Forelimb muscle (tissue), 1 donor: Measurements from ENCODE around the gene PLCH2. TPM values are rescaled to one million over a fixed set of nuclear protein-coding genes. Genes with fewer than 3 reads are reported as not detected.

Experiments used
- DNase-seq: peaks from one replicate; pipeline ENCODE4 v3.0.0-alpha.2; 2013; ENCODE audit warnings: low read depth
- polyA plus RNA-seq: library from polyadenylated mRNA; unstranded; fragments of 120-200 nt; gene quantifications from one replicate; pipeline ENCODE4 v1.2.1, GENCODE V29; 2013; ENCODE audit not compliant: insufficient read length

PLCH2 gene
- polyA plus RNA-seq, 1 donor = 0.63 TPM

GRCh38 chr1:2528966-2529783 lies 53.1 kb downstream of the PLCH2 start:
- no peak for DNase-seq

DNA sequence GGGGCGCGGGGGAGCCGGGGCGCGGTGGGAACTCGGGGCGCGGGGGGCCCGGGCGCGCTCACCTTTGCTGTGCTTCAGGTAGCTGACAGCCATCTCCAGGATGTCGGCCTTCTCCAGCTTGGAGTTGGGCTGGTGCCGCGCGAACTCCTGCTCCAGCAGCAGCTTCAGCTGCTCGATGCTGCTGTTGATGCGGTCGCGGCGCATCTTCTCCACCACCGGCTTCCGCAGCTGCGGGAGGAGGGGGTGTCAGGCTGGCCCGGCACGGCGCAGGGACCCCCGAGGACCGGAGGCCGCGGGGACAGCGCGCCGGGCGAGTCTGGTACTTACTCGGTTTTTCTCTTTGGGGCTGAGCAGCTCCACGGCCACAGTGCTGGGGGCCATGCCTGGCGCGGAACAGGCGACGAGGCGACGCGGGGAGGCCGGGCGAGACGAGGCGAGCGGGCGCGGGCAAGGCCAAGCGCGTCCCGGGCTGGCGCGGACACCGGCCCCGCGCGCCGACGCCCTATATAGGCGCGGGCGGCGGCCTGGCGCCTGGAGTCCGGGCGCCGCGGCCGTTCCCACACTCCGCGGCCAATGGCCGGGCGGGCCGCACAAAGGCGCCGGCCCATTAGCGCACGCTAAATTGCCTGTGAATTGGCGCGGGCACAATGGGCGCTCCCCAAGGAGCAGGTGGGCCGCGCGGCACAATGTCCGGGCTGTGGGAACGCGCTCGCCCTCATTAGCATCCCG lies 53.9 kb downstream of the PLCH2 start, which contains the start of gene HES5:
HES5 (minus strand) TSS at position 480 of the 729 bp plus-strand sequence; CDS start at position 381, 99 bp downstream.
- DNase-seq = no peak

- no peak for DNase-seq
Measured at GRCh38 chr1:2530513-2531361, 54.6 kb downstream of the PLCH2 start.

- DNase-seq = no peak
Measured at GRCh38 chr1:2532485-2533160, 56.5 kb downstream of the PLCH2 start.

- no peak for DNase-seq
Measured at GRCh38 chr1:2533365-2533764, 57.3 kb downstream of the PLCH2 start.

GRCh38 chr1:2534315-2534686 lies 58.2 kb downstream of the PLCH2 start:
- no peak for DNase-seq

DNA sequence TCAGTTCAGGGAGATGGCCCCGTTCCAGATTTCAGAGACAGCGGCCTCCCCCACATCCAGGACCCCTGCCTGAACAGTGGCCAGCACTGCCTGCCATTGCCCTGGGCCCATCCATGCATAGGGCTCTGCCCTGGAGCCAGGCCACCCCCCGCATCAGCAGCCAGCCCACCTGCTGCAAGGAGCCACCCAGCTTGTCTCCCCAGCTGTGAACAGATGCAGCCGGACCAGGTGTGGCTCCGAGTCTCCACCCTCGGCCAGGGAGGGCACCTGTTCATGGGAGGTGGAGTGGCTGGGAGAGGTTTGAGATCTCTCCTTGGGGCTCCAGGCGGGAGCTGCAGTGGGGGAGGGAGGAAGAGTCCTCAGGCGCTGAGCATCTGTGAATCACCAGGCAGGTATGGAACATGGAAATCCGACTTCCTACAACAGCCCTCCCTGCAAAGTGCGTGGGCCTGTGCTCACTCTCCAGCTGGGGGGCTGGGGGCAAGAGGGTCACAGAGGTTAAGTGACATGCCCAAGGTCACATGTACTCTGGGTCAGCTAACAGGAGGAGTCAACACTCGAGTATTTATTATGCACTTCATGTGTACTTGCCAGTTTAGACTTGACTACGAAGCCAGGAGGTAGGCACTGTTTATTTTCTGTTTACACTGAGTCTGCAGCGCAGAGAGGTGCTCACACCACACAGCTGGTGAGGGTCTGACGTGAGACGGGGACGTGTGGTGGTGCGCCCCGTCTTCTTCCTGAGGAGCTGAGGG lies 58.8 kb downstream of the PLCH2 start:
- no peak for DNase-seq

GRCh38 chr1:2535455-2535854 lies 59.4 kb downstream of the PLCH2 start:
- DNase-seq = no peak

- no peak for DNase-seq
Measured at GRCh38 chr1:2535981-2536380, 59.9 kb downstream of the PLCH2 start.

- DNase-seq = no peak
Measured at GRCh38 chr1:2537784-2538115, 61.7 kb downstream of the PLCH2 start.

GRCh38 chr1:2538376-2538775 lies 62.3 kb downstream of the PLCH2 start:
- DNase-seq = no peak

GRCh38 chr1:2538872-2539271 lies 62.8 kb downstream of the PLCH2 start:
- DNase-seq = no peak

DNA sequence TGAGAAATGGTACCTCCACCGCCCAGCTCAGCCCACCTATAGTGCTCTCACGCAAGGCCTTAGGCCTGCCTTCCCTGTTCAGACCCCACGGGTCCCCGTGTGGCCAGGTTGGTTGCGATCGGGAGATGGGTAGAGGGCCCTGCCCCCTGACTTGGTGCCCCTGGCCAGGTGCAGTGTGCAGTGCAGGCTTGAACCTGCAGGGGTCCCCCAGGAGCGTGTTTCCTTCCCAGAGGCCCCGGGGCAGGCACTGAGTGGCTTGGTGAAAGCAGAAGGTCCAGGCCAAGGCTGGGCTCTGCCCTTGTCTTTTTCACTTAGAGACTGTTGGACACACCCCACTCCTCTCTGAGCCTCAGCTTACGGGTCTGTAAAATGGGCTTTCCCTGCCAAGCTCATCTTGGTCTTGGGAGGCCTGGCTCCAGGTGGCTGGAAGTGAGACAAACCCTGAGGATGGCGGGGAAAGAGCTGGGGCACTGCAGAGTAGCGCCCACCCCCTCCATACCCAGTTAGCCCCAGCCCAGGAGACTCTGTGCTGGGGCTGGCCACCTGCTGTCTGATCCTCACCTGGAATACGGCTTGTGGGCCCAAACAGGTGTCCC lies 63.3 kb downstream of the PLCH2 start:
- no peak for DNase-seq

DNA sequence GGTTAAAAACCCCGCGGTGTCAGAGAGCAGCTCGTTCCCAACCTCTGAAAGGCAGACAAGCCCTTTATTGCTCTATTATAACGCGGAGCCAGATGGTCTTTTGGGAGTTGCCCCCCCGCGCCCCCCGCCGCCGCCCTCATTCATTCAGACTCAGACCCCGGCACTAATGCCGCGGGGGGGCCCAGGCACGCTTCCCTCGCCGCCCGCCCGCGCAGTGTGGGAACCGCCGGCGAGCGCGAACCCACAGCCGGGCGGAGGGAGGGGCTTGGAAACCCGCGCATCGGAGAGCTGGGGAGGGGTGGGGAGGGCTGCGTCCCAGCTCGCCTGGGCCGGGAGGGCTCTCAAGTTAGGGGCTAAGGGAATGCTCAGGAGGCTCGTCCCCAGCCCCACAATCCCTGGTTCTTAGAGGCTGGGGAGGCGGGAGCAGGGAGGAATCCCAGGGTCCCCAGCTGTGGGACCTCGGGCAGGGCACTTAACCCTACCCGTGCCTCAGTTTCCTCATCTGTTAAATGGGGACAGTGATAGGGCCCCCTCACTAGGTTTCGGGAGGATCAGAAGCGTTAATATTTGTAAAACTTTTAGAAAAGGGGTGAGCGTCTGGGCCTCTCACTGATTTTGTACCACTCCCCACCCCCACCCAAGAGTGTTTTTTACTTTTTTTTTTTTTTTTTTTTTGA lies 64.9 kb downstream of the PLCH2 start:
- no peak for DNase-seq

DNA sequence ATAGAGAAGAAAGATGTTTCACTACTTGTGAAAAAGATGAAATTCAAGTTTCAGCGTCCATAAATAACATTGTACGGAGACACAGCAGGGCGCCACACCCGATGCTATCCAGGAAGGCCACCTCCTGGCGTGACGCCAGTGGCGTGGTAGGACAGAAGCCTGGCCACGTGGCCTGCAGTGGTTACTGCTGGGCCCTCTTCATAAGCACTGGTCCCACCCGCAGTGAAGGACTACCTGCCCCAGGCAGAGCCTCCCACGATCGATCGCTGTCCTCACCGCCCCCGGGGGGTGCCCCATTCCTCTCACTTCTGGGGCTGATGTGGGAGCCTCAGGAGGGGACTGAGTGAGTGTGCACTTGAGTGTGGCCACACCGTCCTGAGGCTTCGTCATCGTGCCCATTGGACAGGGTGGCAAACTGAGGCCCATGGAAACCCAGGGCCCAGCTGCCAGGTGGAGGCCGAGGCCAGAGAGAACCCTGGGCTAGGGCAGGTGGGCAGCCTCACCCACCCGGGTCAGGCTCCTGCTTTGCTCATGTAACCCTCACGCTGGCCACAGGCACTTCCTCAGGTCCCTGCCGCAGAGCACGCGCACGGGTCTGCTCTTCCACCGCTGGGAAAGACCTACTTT lies 65.6 kb downstream of the PLCH2 start:
- no peak for DNase-seq

DNA sequence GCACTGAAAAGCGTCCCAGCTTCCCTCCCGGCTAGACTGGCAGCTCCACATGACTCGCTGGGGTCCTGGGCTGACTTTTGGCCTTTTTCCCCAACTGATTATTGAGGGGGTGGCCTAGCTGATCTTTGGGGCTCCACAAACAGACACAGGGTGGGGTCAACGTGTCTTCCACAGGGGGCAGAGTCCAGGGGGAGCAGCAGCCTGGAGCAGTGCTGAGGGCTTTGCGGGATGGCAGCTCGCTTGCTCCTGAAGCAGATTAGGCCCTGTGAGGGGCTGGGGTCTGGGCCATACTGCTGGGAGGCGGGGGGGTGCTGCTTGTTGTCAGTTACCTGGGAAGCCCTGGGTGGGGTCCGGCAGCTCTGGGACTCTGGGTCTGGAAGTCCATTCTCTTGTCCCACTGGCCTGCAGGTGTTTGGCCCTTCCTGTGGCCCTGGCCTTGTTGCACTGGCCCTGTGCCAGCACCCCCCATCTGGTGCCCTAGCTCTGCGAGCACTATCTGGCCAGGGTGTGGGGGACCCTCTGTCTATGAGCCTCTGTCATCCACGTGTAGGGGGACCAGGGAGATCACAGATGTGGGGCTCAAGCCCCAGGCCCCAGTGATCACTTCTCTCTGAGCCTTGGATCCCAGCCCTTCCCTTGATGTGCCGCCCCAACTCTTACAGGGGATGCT lies 66.3 kb downstream of the PLCH2 start:
- DNase-seq = no peak

DNA sequence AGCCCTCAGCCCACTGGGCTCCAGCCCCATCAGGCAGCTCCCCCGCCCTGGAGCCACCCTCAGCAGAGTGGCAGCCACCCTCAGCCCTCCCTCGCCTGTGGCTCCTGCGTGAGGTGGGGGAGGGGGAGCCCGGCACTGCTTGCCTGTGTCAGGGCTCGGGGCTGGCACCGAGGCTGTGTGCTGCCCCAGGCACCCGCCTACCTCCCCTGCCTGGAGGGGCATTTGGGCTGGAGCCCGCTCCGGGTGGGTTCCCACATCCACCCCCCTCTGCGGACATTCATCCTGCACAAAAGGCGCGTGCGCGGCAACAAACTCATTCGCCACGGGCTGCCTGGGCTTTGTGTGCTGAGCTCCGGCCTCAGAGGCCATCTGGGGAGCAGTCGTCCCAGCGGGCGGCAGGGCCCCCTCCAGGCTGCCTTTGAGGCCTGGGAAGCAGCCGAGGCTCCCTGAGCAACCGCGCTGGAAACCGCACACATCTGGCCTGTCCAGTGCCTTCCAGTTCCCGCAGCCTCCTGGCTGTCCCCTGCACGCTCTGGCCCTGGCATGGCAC lies 67.5 kb downstream of the PLCH2 start:
- no peak for DNase-seq

DNA sequence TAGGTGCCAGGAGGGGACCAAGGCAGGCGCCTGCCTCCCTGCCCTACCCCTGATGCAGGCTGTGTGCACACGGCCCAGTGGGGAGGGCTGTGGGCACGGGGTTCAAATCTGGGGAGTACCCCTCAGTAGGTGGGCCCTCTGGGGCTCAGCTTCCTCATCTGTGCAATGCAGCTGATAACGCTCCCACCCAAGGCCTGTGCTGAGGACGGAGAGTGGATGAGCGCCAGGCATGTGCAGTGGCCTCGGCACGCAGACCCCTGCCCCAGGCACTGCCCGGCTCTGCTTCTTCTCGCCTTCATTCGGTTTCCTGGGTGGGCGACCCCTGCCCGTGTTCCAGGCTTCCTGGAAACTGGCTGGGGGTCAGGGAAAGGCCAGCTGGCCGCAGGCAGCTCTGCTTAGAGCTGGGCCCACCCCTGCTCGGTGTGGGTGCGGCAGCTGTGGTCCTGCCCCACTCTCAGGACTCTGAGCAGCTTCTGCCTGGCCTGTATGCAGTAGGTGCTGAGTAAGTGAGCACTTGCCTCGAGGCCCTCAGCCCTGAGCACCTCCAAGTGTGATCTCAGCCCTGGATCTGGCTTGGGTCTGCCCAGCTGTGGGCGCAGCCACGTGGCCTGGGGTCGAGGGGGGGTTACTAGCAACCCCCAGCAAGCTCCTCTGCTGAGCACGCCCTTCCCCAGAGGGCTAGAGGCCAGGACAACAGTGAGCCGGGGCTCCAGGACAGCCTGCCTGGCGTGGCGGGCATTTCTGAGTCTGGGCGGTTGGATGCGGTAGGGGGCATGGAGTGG lies 68.2 kb downstream of the PLCH2 start:
- DNase-seq = no peak
